ENCODE data around the gene USP6. TPM values are rescaled to one million over a fixed set of nuclear protein-coding genes. Genes with fewer than 3 reads are reported as not detected.

Gene USP6
- total RNA-seq, 1 experiment from 2014 or later, result 0.10 TPM

DNA sequence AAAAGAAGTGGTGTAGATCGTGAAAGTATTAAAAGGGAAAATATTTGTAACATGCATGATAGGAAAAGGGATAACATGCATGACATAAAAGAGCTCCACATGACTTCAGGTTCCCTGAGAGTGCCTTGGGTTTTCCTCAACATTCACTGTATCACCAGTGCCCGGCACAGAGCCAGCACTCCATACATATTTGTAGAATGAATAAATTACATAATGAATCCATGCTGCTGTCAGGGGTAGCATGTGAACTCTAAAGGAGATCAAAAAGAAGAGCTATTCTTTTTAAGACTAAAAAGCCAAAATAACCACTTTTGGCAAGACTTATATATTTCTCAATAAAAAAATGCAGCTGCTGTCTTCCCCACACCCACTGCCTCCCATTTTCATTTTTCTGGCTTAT, 78.5 kb downstream of the USP6 start:
- Histone ChIP-seq H3K27me3 (ENCODE audit: insufficient read depth, low read length) (no peaks in the 10 kb centered on the region), H3K4me2 (ENCODE audit: low read length) (no peak overlapping the region), H3K4me1 (ENCODE audit: control insufficient read depth in 1 of 2, insufficient read depth in 2 of 2, low read length in 2 of 2) (peaks cover 0 to 17% of the 10 kb centered on the region in 2 experiments; a peak in 2 of 4 replicates), H3K9me3 (ENCODE audit: control insufficient read depth in 1 of 2, insufficient read depth in 1 of 2, low read depth in 1 of 2, low read length in 2 of 2) (peaks cover 0 to 2% of the 10 kb centered on the region in 2 experiments; a peak in 2 of 4 replicates), H2AFZ (ENCODE audit: low read depth, low read length, poor library complexity, severe bottlenecking) (no peak overlapping the region), H3K4me3 (replicated peaks in 1 of 2; ENCODE audit: low read depth in 1 of 2, low read length in 2 of 2) (no peak overlapping the region), H3K79me2 (ENCODE audit: insufficient read depth, low read length) (peaks cover 21% of the 10 kb centered on the region), H3K9me2 (ENCODE audit: insufficient read depth) (no peaks in the 10 kb centered on the region), H3K36me3 (ENCODE audit: control insufficient read depth in 1 of 2, insufficient read depth in 2 of 2, low read length in 2 of 2) (0 out of 4 replicates have a peak, but pooled peaks cover 0 to 2% of the 10 kb centered on the region in 2 experiments), H3K27ac (ENCODE audit: low read depth, low read length) (no peak overlapping the region), H4K20me1 (ENCODE audit: insufficient read depth) (no peaks in the 10 kb centered on the region), H3K9ac (ENCODE audit: low read length) (no peak overlapping the region)
- POLR2A ChIA-PET, result no interaction called here
- RAD21 ChIA-PET (ENCODE audit: low non-redundant PET in 1 of 2, low total read pairs in 2 of 2, uncharacterized antibody in 2 of 2, unreplicated experiment in 2 of 2), result no interaction called here
- DNase-seq (ENCODE audit: low read depth, low spot score) (no peak), ATAC-seq (no peak)
- TF ChIP-seq FOSL1 (IDR thresholded peaks at IDR 0.05; ENCODE audit: low read depth) (no peak), POLR2A (IDR thresholded peaks at IDR 0.05; ENCODE audit: borderline replicate concordance, extremely low read depth, insufficient read depth, insufficient read length) (no peak), CEBPB (IDR thresholded peaks at IDR 0.05; ENCODE audit: low read depth) (no peak), ZFX (IDR thresholded peaks at IDR 0.05) (no peak), EZH2phosphoT487 (IDR thresholded peaks at IDR 0.05; ENCODE audit: borderline replicate concordance) (no peak), POLR2AphosphoS5 (IDR thresholded peaks at IDR 0.05; ENCODE audit: low read depth, low read length) (no peak)
- TF ChIP-seq, protein P1, sequence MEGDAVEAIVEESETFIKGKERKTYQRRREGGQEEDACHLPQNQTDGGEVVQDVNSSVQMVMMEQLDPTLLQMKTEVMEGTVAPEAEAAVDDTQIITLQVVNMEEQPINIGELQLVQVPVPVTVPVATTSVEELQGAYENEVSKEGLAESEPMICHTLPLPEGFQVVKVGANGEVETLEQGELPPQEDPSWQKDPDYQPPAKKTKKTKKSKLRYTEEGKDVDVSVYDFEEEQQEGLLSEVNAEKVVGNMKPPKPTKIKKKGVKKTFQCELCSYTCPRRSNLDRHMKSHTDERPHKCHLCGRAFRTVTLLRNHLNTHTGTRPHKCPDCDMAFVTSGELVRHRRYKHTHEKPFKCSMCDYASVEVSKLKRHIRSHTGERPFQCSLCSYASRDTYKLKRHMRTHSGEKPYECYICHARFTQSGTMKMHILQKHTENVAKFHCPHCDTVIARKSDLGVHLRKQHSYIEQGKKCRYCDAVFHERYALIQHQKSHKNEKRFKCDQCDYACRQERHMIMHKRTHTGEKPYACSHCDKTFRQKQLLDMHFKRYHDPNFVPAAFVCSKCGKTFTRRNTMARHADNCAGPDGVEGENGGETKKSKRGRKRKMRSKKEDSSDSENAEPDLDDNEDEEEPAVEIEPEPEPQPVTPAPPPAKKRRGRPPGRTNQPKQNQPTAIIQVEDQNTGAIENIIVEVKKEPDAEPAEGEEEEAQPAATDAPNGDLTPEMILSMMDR (IDR thresholded peaks at IDR 0.05 in 2 of 3, conservative IDR thresholded peaks at IDR 0.05 in 1 of 3; ENCODE audit: borderline replicate concordance in 1 of 3, insufficient read depth in 1 of 3, low read depth in 2 of 3, low read length in 2 of 3), result no peak
- intact Hi-C loops (cut with micrococcal nuclease), result loop anchor here (10.0 kb wide), 2 partner anchors 80 to 240 kb away; partner anchors contain the start of genes C1QBP, USP6 and ZNF232
- CTCF ChIA-PET, result no interaction called here
- BruUV-seq (replicated peaks), result no TSS peak

DNA sequence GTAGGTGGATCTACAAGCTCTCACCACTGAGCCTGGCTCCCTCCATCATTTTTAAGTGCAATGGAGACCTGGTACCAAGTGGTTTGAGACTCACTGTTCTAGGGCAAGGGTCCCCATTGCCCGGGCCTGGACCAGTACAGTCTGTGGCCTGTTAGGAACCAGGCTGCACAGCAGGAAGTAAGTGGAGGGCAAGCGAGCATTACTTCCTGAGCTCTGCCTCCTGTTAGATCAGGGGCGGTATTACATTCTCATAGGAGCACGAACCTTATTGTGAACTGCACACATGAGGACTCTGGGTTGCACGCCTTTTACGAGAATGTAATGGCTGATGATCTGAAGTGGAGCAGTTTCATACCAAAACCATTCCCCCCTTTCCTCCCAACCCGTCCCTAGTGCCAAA, 82.6 kb downstream of the USP6 start:
- intact Hi-C loops (cut with micrococcal nuclease), result loop anchor here (10.0 kb wide), 2 partner anchors 84 to 236 kb away; partner anchors contain the start of genes C1QBP, USP6 and ZNF232
- CTCF ChIA-PET, result interaction anchor here (0.8 kb wide), 1 partner anchor 1238 kb away, joined by 4 read pairs; no protein-coding TSS in a partner anchor

More for the DNA sequence above, 82.6 kb downstream of the USP6 start:
- RAD21 ChIA-PET (ENCODE audit: low non-redundant PET in 1 of 2, low total read pairs in 2 of 2, uncharacterized antibody in 2 of 2, unreplicated experiment in 2 of 2), result no interaction called here
- Histone ChIP-seq H3K4me3 (replicated peaks in 1 of 2; ENCODE audit: low read depth in 1 of 2, low read length in 2 of 2) (no peak overlapping the region), H2AFZ (ENCODE audit: low read depth, low read length, poor library complexity, severe bottlenecking) (no peak overlapping the region), H3K4me1 (ENCODE audit: control insufficient read depth in 1 of 2, insufficient read depth in 2 of 2, low read length in 2 of 2) (no peaks in the 10 kb centered on the region), H3K4me2 (ENCODE audit: low read length) (no peak overlapping the region), H3K27me3 (ENCODE audit: insufficient read depth, low read length) (no peaks in the 10 kb centered on the region), H3K79me2 (ENCODE audit: insufficient read depth, low read length) (no peaks in the 10 kb centered on the region), H3K9me3 (ENCODE audit: control insufficient read depth in 1 of 2, insufficient read depth in 1 of 2, low read depth in 1 of 2, low read length in 2 of 2) (no peaks in the 10 kb centered on the region), H3K9me2 (ENCODE audit: insufficient read depth) (no peaks in the 10 kb centered on the region), H3K36me3 (ENCODE audit: control insufficient read depth in 1 of 2, insufficient read depth in 2 of 2, low read length in 2 of 2) (no peaks in the 10 kb centered on the region), H4K20me1 (ENCODE audit: insufficient read depth) (no peaks in the 10 kb centered on the region), H3K9ac (ENCODE audit: low read length) (no peak overlapping the region), H3K27ac (ENCODE audit: low read depth, low read length) (no peak overlapping the region)
- POLR2A ChIA-PET, result no interaction called here
- no TSS peak for BruUV-seq (replicated peaks)
- ATAC-seq (no peak), DNase-seq (ENCODE audit: low read depth, low spot score) (no peak)
- no peak for TF ChIP-seq RAD21 (IDR thresholded peaks at IDR 0.05; ENCODE audit: low read depth)
- no peak for TF ChIP-seq POLR2A (IDR thresholded peaks at IDR 0.05; ENCODE audit: borderline replicate concordance, extremely low read depth, insufficient read depth, insufficient read length)
- no peak for TF ChIP-seq POLR2AphosphoS5 (IDR thresholded peaks at IDR 0.05; ENCODE audit: low read depth, low read length)
- TF ChIP-seq ZFX (IDR thresholded peaks at IDR 0.05), result no peak
